MM.1S (cell line): ENCODE measurements around the gene LRRC26.

Source experiments
- EZH2phosphoT487 ChIP-seq: fragments of 300-600 bp; sonication (generic); IDR thresholded peaks from 2 replicates; pipeline ENCODE4 v1.6.1; 2018; ENCODE audit warnings: antibody characterized with exemption, low read length
- TF ChIP-seq, protein P1 (sequence below): fragments of 300-600 bp; sonication (generic); IDR thresholded peaks from 2 replicates; pipeline ENCODE4 v1.5.1; 2016; ENCODE audit warnings: antibody characterized with exemption, low read length, mixed read lengths

DNA sequence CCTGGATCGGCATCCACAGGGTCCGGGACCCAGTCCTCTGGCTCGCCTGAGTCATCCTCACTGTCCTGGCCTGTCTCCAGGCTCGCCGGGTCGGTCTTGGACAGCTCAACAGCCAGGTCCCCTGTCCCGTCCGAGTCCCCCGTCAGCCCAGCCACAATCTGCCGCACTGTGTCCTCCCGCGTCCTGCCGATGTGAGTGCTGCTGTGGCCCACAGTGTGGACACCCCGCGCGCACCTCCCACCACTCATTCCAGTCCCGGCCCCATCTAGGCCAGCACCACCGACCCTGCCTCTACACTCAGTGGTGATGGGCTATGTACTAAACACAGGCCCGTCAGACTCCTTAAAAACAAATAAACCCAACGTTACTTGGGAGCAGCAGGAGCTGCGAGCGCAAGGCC is 11.8 kb upstream of the LRRC26 start:
- TF ChIP-seq, protein P1, sequence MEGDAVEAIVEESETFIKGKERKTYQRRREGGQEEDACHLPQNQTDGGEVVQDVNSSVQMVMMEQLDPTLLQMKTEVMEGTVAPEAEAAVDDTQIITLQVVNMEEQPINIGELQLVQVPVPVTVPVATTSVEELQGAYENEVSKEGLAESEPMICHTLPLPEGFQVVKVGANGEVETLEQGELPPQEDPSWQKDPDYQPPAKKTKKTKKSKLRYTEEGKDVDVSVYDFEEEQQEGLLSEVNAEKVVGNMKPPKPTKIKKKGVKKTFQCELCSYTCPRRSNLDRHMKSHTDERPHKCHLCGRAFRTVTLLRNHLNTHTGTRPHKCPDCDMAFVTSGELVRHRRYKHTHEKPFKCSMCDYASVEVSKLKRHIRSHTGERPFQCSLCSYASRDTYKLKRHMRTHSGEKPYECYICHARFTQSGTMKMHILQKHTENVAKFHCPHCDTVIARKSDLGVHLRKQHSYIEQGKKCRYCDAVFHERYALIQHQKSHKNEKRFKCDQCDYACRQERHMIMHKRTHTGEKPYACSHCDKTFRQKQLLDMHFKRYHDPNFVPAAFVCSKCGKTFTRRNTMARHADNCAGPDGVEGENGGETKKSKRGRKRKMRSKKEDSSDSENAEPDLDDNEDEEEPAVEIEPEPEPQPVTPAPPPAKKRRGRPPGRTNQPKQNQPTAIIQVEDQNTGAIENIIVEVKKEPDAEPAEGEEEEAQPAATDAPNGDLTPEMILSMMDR = no peak
- TF ChIP-seq EZH2phosphoT487 = no peak
